GM12892 (cell line): ENCODE measurements around the gene TRIO.

ENCODE experiments used
- DNase-seq: peaks from one replicate; pipeline ENCODE4 v3.0.0; 2011; ENCODE audit not compliant: insufficient read length
- FAIRE-seq: peaks from 2 replicates; lab custom pipeline; 2011; peaks lifted over from hg19 to GRCh38; lab: Jason Lieb, UNC
- POLR2A ChIP-seq: IDR thresholded peaks from 2 replicates; pipeline ENCODE4 v1.6.1; 2011; ENCODE audit warnings: low read depth, low read length, control low read depth
- POLR2AphosphoS5 ChIP-seq: IDR thresholded peaks from 2 replicates; pipeline ENCODE4 v1.6.1; 2011; ENCODE audit warnings: low read depth, low read length, control low read depth
- TAF1 ChIP-seq: IDR thresholded peaks from 2 replicates; pipeline ENCODE4 v1.6.1; 2011; ENCODE audit warnings: low read depth, mild to moderate bottlenecking, control low read depth, low read length, borderline replicate concordance

Gene TRIO

GRCh38 chr5:14292766-14293658 is 149.9 kb downstream of the TRIO start:
- no peak for DNase-seq
- no peak for FAIRE-seq
- TF ChIP-seq POLR2A (no peak), POLR2AphosphoS5 (no peak), TAF1 (no peak)

- no peak for DNase-seq
- FAIRE-seq = no peak
- TF ChIP-seq POLR2AphosphoS5 (no peak), POLR2A (no peak), TAF1 (no peak)
Observed at GRCh38 chr5:14295610-14296009, 152.5 kb downstream of the TRIO start.

GRCh38 chr5:14296533-14297331 is 153.6 kb downstream of the TRIO start:
- DNase-seq (no peak), FAIRE-seq (no peak)
- TF ChIP-seq POLR2AphosphoS5 (no peak), TAF1 (no peak), POLR2A (no peak)

- no peak for TF ChIP-seq POLR2AphosphoS5
- TF ChIP-seq TAF1 = no peak
- no peak for TF ChIP-seq POLR2A
- DNase-seq = no peak
- FAIRE-seq = no peak
Observed at GRCh38 chr5:14297697-14298096, 154.6 kb downstream of the TRIO start.

- DNase-seq (no peak), FAIRE-seq (no peak)
- no peak for TF ChIP-seq TAF1
- TF ChIP-seq POLR2A = no peak
- TF ChIP-seq POLR2AphosphoS5 = no peak
Observed at GRCh38 chr5:14298126-14298847, 155.1 kb downstream of the TRIO start.

GRCh38 chr5:14299666-14300065 is 156.5 kb downstream of the TRIO start:
- TF ChIP-seq POLR2AphosphoS5 (no peak), POLR2A (no peak), TAF1 (no peak)
- DNase-seq (no peak), FAIRE-seq (no peak)

GRCh38 chr5:14301186-14301585 is 158.0 kb downstream of the TRIO start:
- FAIRE-seq (no peak), DNase-seq (no peak)

GRCh38 chr5:14302330-14302729 is 159.2 kb downstream of the TRIO start:
- DNase-seq (no peak), FAIRE-seq (no peak)
- TF ChIP-seq TAF1 (no peak), POLR2A (no peak), POLR2AphosphoS5 (no peak)

More at GRCh38 chr5:14301186-14301585, 158.0 kb downstream of the TRIO start:
- TF ChIP-seq POLR2A (no peak), TAF1 (no peak), POLR2AphosphoS5 (no peak)

- no peak for FAIRE-seq
- no peak for DNase-seq
Observed at GRCh38 chr5:14305045-14305444, 161.9 kb downstream of the TRIO start.

GRCh38 chr5:14306329-14306815 is 163.2 kb downstream of the TRIO start:
- TF ChIP-seq TAF1 (no peak), POLR2A (no peak), POLR2AphosphoS5 (no peak)
- no peak for DNase-seq
- FAIRE-seq = no peak

More at GRCh38 chr5:14305045-14305444, 161.9 kb downstream of the TRIO start:
- TF ChIP-seq POLR2A (no peak), POLR2AphosphoS5 (no peak), TAF1 (no peak)

GRCh38 chr5:14308384-14309154 is 165.4 kb downstream of the TRIO start:
- DNase-seq = no peak
- no peak for FAIRE-seq
- TF ChIP-seq POLR2AphosphoS5 (no peak), TAF1 (no peak), POLR2A (no peak)

- no peak for DNase-seq
- TF ChIP-seq POLR2A (no peak), TAF1 (no peak), POLR2AphosphoS5 (no peak)
- no peak for FAIRE-seq
Observed at GRCh38 chr5:14309199-14309598, 166.1 kb downstream of the TRIO start.
